SK-N-MC (cell line): ENCODE data around the gene STX16.

ENCODE experiments used
- EZH2 ChIP-seq: fragments of 200-600 bp; sonication (generic); IDR thresholded peaks from one replicate; pipeline ENCODE4 v1.6.1; 2017; ENCODE audit warnings: antibody characterized with exemption
- FOXP2 ChIP-seq: optimal IDR thresholded peaks from 2 replicates; pipeline ENCODE3; 2011; ENCODE audit warnings: mild to moderate bottlenecking, moderate library complexity; ENCODE audit not compliant: insufficient read depth; ENCODE audit errors: extremely low read length, control extremely low read depth
- POLR2AphosphoS5 ChIP-seq: IDR thresholded peaks from 2 replicates; pipeline ENCODE4 v1.6.1; 2012; ENCODE audit warnings: mild to moderate bottlenecking, low read depth, low read length, borderline replicate concordance

GRCh38 chr20:58636396-58636982 is 14.6 kb upstream of the STX16 start:
- TF ChIP-seq EZH2 = no peak
- TF ChIP-seq POLR2AphosphoS5 = no peak
- no peak for TF ChIP-seq FOXP2
